ENCODE measurements around the gene MACF1.

GRCh38 chr1:39415553-39415952, 211.1 kb downstream of the MACF1 start:
- TF ChIP-seq CTCF (IDR thresholded peaks at IDR 0.05 in 4 of 5, conservative IDR thresholded peaks at IDR 0.05 in 1 of 5) (no peak), POLR2A (IDR thresholded peaks at IDR 0.05) (no peak)

Data from gastrocnemius medialis (tissue), 4 donors.